Naive thymus-derived CD4-positive, alpha-beta T cell (primary cell): Measurements from ENCODE around the gene GRAMD1A. TPM values are rescaled to one million over a fixed set of nuclear protein-coding genes. Genes with fewer than 3 reads are reported as not detected.

ENCODE experiments used
- ATAC-seq: fragments of 150-1000 bp; cut with Tn5 transposase; 2 replicates; pipeline ENCODE4 v1.10.0; 2021; ENCODE audit warnings: mild to moderate bottlenecking, moderate library complexity
- CTCF ChIA-PET: fragments of 350-600 bp; sonication (Branson Sonifier 250); formaldehyde crosslinking; loops from one replicate; lab custom pipeline; 2021; ENCODE audit warnings: antibody characterized with exemption; lab: Charles Lee
- POLR2A ChIA-PET: fragments of 350-600 bp; sonication (Branson Sonifier 250); formaldehyde crosslinking; loops from one replicate; lab custom pipeline; 2021; ENCODE audit warnings: antibody characterized with exemption, inconsistent platforms; lab: Charles Lee
- DNase-seq, 9 donors: peaks; one replicate each; pipeline versions ENCODE4 v3.0.0 to v3.0.0-alpha.2; 2020 to 2022; ENCODE audit warnings: mixed read lengths in 1 of 9
- H3K27ac ChIP-seq: one replicate; pipeline ENCODE4 v1.7.0; 2013; ENCODE audit warnings: mild to moderate bottlenecking, low read depth, low read length, moderate library complexity
- H3K27me3 ChIP-seq, 2 donors: one replicate each; pipeline ENCODE4 v1.7.0; 2013; ENCODE audit warnings: low read length in 2 of 2, mild to moderate bottlenecking in 2 of 2, moderate library complexity in 2 of 2; ENCODE audit not compliant: control insufficient read depth in 2 of 2, insufficient read depth in 2 of 2
- H3K36me3 ChIP-seq, 3 experiments: 1 replicate in 2 of 3; 2 replicates in 1 of 3; pipeline ENCODE4 v1.7.0; 2013; ENCODE audit warnings: low read length in 3 of 3, mild to moderate bottlenecking in 3 of 3, moderate library complexity in 1 of 3; ENCODE audit not compliant: insufficient read depth in 3 of 3, control insufficient read depth in 2 of 3
- H3K4me1 ChIP-seq, 2 donors: one replicate each; pipeline ENCODE4 v1.7.0; 2013; ENCODE audit warnings: low read length in 2 of 2, mild to moderate bottlenecking in 2 of 2, moderate library complexity in 1 of 2; ENCODE audit not compliant: control insufficient read depth in 2 of 2, insufficient read depth in 2 of 2
- H3K4me3 ChIP-seq: 2 replicates; pipeline ENCODE4 v1.7.0; 2013; ENCODE audit warnings: mild to moderate bottlenecking, low read length
- H3K9me3 ChIP-seq, 3 experiments: 1 replicate in 2 of 3; 2 replicates in 1 of 3; pipeline ENCODE4 v1.7.0; 2013; ENCODE audit warnings: low read length in 3 of 3; ENCODE audit not compliant: control insufficient read depth in 2 of 3
- H3K27ac Mint-ChIP-seq, 9 donors: one replicate each; pipeline ENCODE4 v1.8.0; 2020 to 2022; ENCODE audit warnings: mixed read lengths in 9 of 9, mild to moderate bottlenecking in 8 of 9, moderate library complexity in 5 of 9, inconsistent platforms in 2 of 9
- H3K27me3 Mint-ChIP-seq, 5 donors: one replicate each; pipeline ENCODE4 v1.8.0; 2021 to 2022; ENCODE audit warnings: mixed read lengths in 5 of 5, mild to moderate bottlenecking in 1 of 5
- H3K36me3 Mint-ChIP-seq, 5 donors: one replicate each; pipeline ENCODE4 v1.8.0; 2020 to 2022; ENCODE audit warnings: mixed read lengths in 5 of 5, mild to moderate bottlenecking in 3 of 5, inconsistent platforms in 1 of 5
- H3K4me1 Mint-ChIP-seq, 7 donors: one replicate each; pipeline ENCODE4 v1.8.0; 2020 to 2022; ENCODE audit warnings: mixed read lengths in 7 of 7, mild to moderate bottlenecking in 3 of 7, inconsistent platforms in 1 of 7
- H3K4me3 Mint-ChIP-seq, 10 donors: one replicate each; pipeline ENCODE4 v1.8.0; 2020 to 2022; ENCODE audit warnings: mild to moderate bottlenecking in 10 of 10, mixed read lengths in 10 of 10, moderate library complexity in 6 of 10, inconsistent platforms in 2 of 10
- H3K9me3 Mint-ChIP-seq, 11 donors: one replicate each; pipeline ENCODE4 v1.8.0; 2020 to 2022; ENCODE audit warnings: mixed read lengths in 11 of 11, mild to moderate bottlenecking in 4 of 11, inconsistent platforms in 1 of 11, moderate library complexity in 1 of 11
- intact Hi-C, 2 donors: fragments of 100-400 bp; cut with micrococcal nuclease; formaldehyde crosslinking; loops; one replicate each; pipeline ENCODE4 v1.15.1; 2023
- polyA plus RNA-seq, 2 donors: library from polyadenylated mRNA; unstranded; fragments of 300-500 nt; fragmentation: Illumina TruSeq; gene quantifications; one replicate each; pipeline ENCODE4 v1.2.3, GENCODE V29; 2021
- total RNA-seq, 6 experiments: library from RNA in 5 of 6; stranded (reverse) in 5 of 6; gene quantifications; 1 replicate in 5 of 6; 2 replicates in 1 of 6; pipeline ENCODE4 v1.2.3 and lab custom pipeline; 2021 to 2026

Gene GRAMD1A
- total RNA-seq (100 to 1,000 TPM in 4 of 5 experiments, 10 to 100 TPM in 1; 90.1 to 286 (median 253) TPM), polyA plus RNA-seq (10 to 100 TPM; 33.6 to 74.9 TPM), total RNA-seq (lab: John Stamatoyannopoulos, UW) (165 reads per million, percentile 91 among the genes with 10 or more reads in this experiment)

DNA sequence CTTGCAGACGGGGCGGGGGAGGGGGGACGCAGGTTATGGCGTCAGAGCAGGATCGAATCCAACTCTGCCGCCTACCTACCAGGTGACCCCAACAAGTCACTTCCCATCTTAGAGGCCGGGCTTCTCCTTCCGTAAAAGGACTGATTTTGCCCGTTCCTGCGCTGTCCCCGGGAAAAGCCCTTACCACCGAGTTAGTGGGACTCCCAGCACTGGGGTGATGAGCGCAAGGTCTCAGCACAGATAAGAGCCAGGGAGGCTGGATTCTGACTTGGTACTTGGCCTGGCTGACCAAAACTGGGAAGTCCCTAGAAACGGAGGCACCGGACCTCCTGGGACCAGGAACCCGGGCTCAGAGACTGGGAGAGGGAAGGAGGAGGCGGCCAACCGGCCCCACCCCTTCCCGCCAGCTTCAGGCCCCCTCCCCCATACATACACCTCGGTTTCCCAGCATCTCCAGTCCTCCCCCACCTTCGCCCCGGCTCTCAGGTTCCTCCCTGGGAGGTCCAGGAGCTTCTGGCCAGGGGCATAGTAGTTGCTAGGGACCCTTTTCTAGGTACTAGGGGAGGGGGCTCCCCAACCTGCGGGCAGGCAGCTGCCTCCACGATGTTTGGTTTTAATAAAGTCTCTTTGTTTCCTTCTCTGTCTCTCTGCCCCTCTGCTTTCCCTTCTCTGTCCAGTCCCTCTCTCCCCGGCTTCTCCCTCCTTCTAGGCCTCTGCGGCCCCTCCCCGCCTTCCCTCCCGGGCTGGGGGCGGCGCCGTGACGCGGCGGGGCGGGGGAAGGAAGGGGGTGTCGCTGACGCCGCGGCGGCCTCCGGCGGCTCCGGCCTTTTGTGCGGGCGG is at the start of gene GRAMD1A:
Gene GRAMD1A, plus strand, starts transcription at position 826 of the 840 bp plus-strand sequence. CDS start 156 bp downstream, outside the sequence.
- H3K27me3 Mint-ChIP-seq = no peaks in the 10 kb centered on the region
- peak within 1 kb of the TSS; percentile 95 to 100 (median 98) for H3K27ac Mint-ChIP-seq
- peak within 1 kb of the TSS; percentile 72 for H3K4me3 ChIP-seq
- no peaks in the 10 kb centered on the region for H3K9me3 ChIP-seq
- ChIA-PET POLR2A (interaction anchor here (0.6 to 10.7 kb wide), 12 partner anchors 10 to 730 kb away, joined by 3 to 237 read pairs (median 6); partner anchors contain the start of gene ZNF792), CTCF (interaction anchor here (1.0 to 3.6 kb wide), 2 partner anchors 12 to 27 kb away, joined by 3 to 39 read pairs; no protein-coding TSS in a partner anchor)
- peaks cover 0 to 4% (median 0%) of the 10 kb centered on the region in 11 donors for H3K9me3 Mint-ChIP-seq
- H3K4me1 Mint-ChIP-seq = peaks cover 58 to 81% (median 73%) of the 10 kb centered on the region in 7 donors
- H3K27me3 ChIP-seq = no peaks in the 10 kb centered on the region
- peak within 1 kb of the TSS; percentile 97 for H3K27ac ChIP-seq
- peak within 1 kb of the TSS; percentile 94 to 100 (median 98) for H3K4me3 Mint-ChIP-seq
- H3K36me3 ChIP-seq = peaks cover 0 to 18% (median 0%) of the 10 kb centered on the region in 3 experiments
- H3K4me1 ChIP-seq = peaks cover 66 to 72% of the 10 kb centered on the region in 2 donors
- ATAC-seq = peak; percentile 74
- intact Hi-C loops = loop anchor here (1.0 to 10.0 kb wide), 4 partner anchors 14 to 265 kb away; partner anchors contain the start of genes HPN (in 1 of the 2) and ZNF181 (in 1 of the 2)
- DNase-seq = peak; percentile 48 to 86 (median 63)
- peaks cover 6 to 24% (median 11%) of the 10 kb centered on the region in 5 donors for H3K36me3 Mint-ChIP-seq

DNA sequence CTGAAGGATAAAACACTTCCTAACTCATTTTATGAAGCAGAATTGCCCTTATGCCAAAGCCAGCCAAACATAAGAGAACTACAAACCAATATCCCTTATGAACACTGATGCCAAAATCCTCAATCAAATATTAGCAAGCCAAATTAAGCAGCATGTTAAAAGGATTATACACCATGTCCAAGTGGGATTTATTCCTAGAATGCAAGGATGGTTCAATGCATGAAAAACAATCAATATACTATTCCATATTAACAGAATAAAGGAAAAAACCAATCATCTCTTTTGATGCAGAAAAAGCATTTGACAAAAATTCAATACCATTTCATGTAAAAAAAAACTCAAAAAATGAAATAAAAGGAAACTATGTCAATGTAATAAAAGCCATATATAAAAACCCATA is 47.0 kb upstream of the GRAMD1A start:
- DNase-seq (no peak), ATAC-seq (no peak)
- POLR2A ChIA-PET = interaction anchor here (0.7 to 3.7 kb wide), 2 partner anchors 9 to 126 kb away, joined by 3 to 14 read pairs; partner anchors contain the start of gene ZNF792
- peaks cover 1 to 31% (median 9%) of the 10 kb centered on the region in 3 experiments for H3K36me3 ChIP-seq
- CTCF ChIA-PET = interaction anchor here (0.7 kb wide), 1 partner anchor 1052 kb away, joined by 3 read pairs; no protein-coding TSS in a partner anchor
- no peak overlapping the region for H3K27ac Mint-ChIP-seq
- H3K36me3 Mint-ChIP-seq = peaks cover 38 to 83% (median 78%) of the 10 kb centered on the region in 5 donors
- no peak overlapping the region for H3K27ac ChIP-seq
- intact Hi-C loops = no loop called here
- H3K9me3 Mint-ChIP-seq = peaks cover 19 to 100% (median 69%) of the 10 kb centered on the region in 11 donors
- H3K4me1 ChIP-seq = no peaks in the 10 kb centered on the region
- H3K27me3 ChIP-seq = no peaks in the 10 kb centered on the region
- H3K4me1 Mint-ChIP-seq = peaks cover 0 to 1% (median 0%) of the 10 kb centered on the region in 7 donors
- H3K9me3 ChIP-seq = peaks cover 15 to 70% (median 36%) of the 10 kb centered on the region in 3 experiments
- no peak overlapping the region for H3K4me3 ChIP-seq
- no peak overlapping the region for H3K4me3 Mint-ChIP-seq
- no peaks in the 10 kb centered on the region for H3K27me3 Mint-ChIP-seq

- Histone ChIP-seq H3K27me3 (no peaks in the 10 kb centered on the region), H3K4me1 (peaks cover 14 to 17% of the 10 kb centered on the region in 2 donors), H3K9me3 (peaks cover 40 to 86% (median 66%) of the 10 kb centered on the region in 3 experiments), H3K4me3 (peak overlapping the region; percentile 9), H3K36me3 (peaks cover 29 to 66% (median 38%) of the 10 kb centered on the region in 3 experiments), H3K27ac (no peak overlapping the region)
- ATAC-seq (no peak), DNase-seq (peak in 1 of 9 donors; percentile 6)
- Mint-ChIP-seq H3K36me3 (peaks cover 54 to 93% (median 88%) of the 10 kb centered on the region in 5 donors), H3K27me3 (no peaks in the 10 kb centered on the region), H3K27ac (no peak overlapping the region), H3K4me3 (no peak overlapping the region), H3K9me3 (peaks cover 15 to 100% (median 88%) of the 10 kb centered on the region in 11 donors), H3K4me1 (peaks cover 18 to 33% (median 23%) of the 10 kb centered on the region in 7 donors)
- POLR2A ChIA-PET = interaction anchor here (0.6 to 1.5 kb wide), 6 partner anchors 8 to 145 kb away, joined by 3 to 4 read pairs (median 3); no protein-coding TSS in a partner anchor
- CTCF ChIA-PET = no interaction called here
- intact Hi-C loops = no loop called here
These were observed 42.0 kb upstream of the GRAMD1A start for GRCh38 chr19:34957830-34958751.

DNA sequence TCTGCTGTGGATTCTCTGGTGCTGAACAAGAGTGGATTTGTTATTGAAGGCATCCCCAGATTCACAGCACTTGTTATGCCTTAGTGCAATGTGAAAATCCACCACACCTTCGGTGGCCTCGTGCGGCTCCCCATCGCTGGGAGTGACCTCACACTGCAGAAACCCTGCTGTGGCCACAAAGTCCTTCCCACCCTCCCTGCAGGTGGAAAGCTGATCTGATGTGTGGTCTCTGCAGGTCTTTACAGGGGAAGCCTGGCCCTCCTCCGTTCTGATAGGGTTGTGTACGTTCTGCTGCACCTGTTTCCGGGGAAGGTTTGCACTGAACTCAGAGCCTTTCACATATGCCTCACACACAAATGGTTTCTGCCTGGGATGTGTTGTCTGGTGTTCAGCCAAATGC is 41.1 kb upstream of the GRAMD1A start:
- no peaks in the 10 kb centered on the region for H3K27me3 Mint-ChIP-seq
- peaks cover 56 to 88% (median 82%) of the 10 kb centered on the region in 5 donors for H3K36me3 Mint-ChIP-seq
- H3K27ac ChIP-seq = no peak overlapping the region
- intact Hi-C loops = no loop called here
- H3K36me3 ChIP-seq = peaks cover 29 to 75% (median 38%) of the 10 kb centered on the region in 3 experiments
- ChIA-PET POLR2A (interaction anchor here (1.5 kb wide), 1 partner anchor 9 kb away, joined by 4 read pairs; no protein-coding TSS in a partner anchor), CTCF (no interaction called here)
- H3K27ac Mint-ChIP-seq = peak overlapping the region in 1 of 9 donors; percentile 38
- H3K4me3 ChIP-seq = peak overlapping the region; percentile 9
- ATAC-seq (no peak), DNase-seq (no peak)
- H3K9me3 ChIP-seq = peaks cover 37 to 76% (median 64%) of the 10 kb centered on the region in 3 experiments
- H3K4me1 Mint-ChIP-seq = peaks cover 21 to 35% (median 26%) of the 10 kb centered on the region in 7 donors
- H3K4me1 ChIP-seq = peaks cover 14 to 17% of the 10 kb centered on the region in 2 donors
- H3K27me3 ChIP-seq = no peaks in the 10 kb centered on the region
- peaks cover 15 to 93% (median 80%) of the 10 kb centered on the region in 11 donors for H3K9me3 Mint-ChIP-seq
- H3K4me3 Mint-ChIP-seq = peak overlapping the region in 3 of 10 donors; percentile 14 to 48 (median 17)

GRCh38 chr19:34960103-34960805 is 39.9 kb upstream of the GRAMD1A start:
- peaks cover 34 to 73% (median 64%) of the 10 kb centered on the region in 3 experiments for H3K9me3 ChIP-seq
- peaks cover 14 to 17% of the 10 kb centered on the region in 2 donors for H3K4me1 ChIP-seq
- ChIA-PET CTCF (no interaction called here), POLR2A (interaction anchor here (0.6 to 3.7 kb wide), 6 partner anchors 7 to 102 kb away, joined by 3 to 14 read pairs (median 3); partner anchors contain the start of gene ZNF30)
- Mint-ChIP-seq H3K36me3 (peaks cover 56 to 80% (median 77%) of the 10 kb centered on the region in 5 donors), H3K4me3 (peak overlapping the region in 9 of 10 donors; percentile 44 to 98 (median 58)), H3K9me3 (peaks cover 12 to 84% (median 74%) of the 10 kb centered on the region in 11 donors), H3K4me1 (peaks cover 21 to 42% (median 26%) of the 10 kb centered on the region in 7 donors), H3K27me3 (no peaks in the 10 kb centered on the region), H3K27ac (peak overlapping the region in 7 of 9 donors; percentile 9 to 80 (median 66))
- no peaks in the 10 kb centered on the region for H3K27me3 ChIP-seq
- no peak overlapping the region for H3K4me3 ChIP-seq
- H3K36me3 ChIP-seq = peaks cover 29 to 77% (median 38%) of the 10 kb centered on the region in 3 experiments
- intact Hi-C loops = loop anchor here (5.0 kb wide), 2 partner anchors 33 to 283 kb away; partner anchors contain the start of genes SCGB2B2 (in 1 of the 2), ZNF30 (in 1 of the 2) and ZNF302 (in 1 of the 2)
- H3K27ac ChIP-seq = no peak overlapping the region
- no peak for ATAC-seq
- DNase-seq = no peak
